Cardiac muscle cell (in vitro differentiated cells and primary cell): ENCODE results near the gene SRP9. TPM values are rescaled to one million over a fixed set of nuclear protein-coding genes. Genes with fewer than 3 reads are reported as not detected.

Source experiments
- DNase-seq, 2 donors: peaks; one replicate each; pipeline versions ENCODE4 v3.0.0 to v3.0.0-alpha.2; 2010 to 2017; ENCODE audit warnings: low read depth in 1 of 2, low spot score in 1 of 2
- H3K27ac ChIP-seq: fragments of 200-600 bp; sonication (generic); 2 replicates; pipeline ENCODE4 v1.5.1; 2016
- H3K27me3 ChIP-seq: fragments of 200-600 bp; sonication (generic); 2 replicates; pipeline ENCODE4 v1.6.0; 2016; ENCODE audit warnings: control low read depth
- H3K36me3 ChIP-seq: fragments of 200-600 bp; sonication (generic); 2 replicates; pipeline ENCODE4 v1.5.1; 2016; ENCODE audit warnings: control low read depth
- H3K4me1 ChIP-seq: fragments of 200-600 bp; sonication (generic); 2 replicates; pipeline ENCODE4 v1.8.1; 2017; ENCODE audit warnings: low read depth, mild to moderate bottlenecking, mixed run types
- H3K4me3 ChIP-seq: fragments of 200-600 bp; sonication (generic); 2 replicates; pipeline ENCODE4 v1.5.1; 2016; ENCODE audit warnings: mild to moderate bottlenecking
- H3K9me3 ChIP-seq: fragments of 200-600 bp; sonication (generic); 2 replicates; pipeline ENCODE4 v1.5.1; 2017; ENCODE audit warnings: low read depth, mild to moderate bottlenecking, control low read depth
- polyA plus RNA-seq: library from polyadenylated mRNA; unstranded; fragments of >200 nt; fragmentation: Nextera tagmentation; extraction: Ambion mirVana; gene quantifications from 2 replicates; pipeline ENCODE4 v1.2.1, GENCODE V29; 2016
- total RNA-seq: library from RNA; depleted of rRNA; stranded (reverse); fragments of >200 nt; gene quantifications from 2 replicates; pipeline ENCODE4 v1.2.3, GENCODE V29; 2016
- TF ChIP-seq, protein P1 (sequence below): IDR thresholded peaks from 2 replicates; pipeline ENCODE4 v1.5.1; 2012; ENCODE audit warnings: low read depth, mild to moderate bottlenecking, low read length

Gene SRP9
- total and polyA plus RNA-seq, 2 experiments from 2014 or later = 167 to 466 TPM

DNA sequence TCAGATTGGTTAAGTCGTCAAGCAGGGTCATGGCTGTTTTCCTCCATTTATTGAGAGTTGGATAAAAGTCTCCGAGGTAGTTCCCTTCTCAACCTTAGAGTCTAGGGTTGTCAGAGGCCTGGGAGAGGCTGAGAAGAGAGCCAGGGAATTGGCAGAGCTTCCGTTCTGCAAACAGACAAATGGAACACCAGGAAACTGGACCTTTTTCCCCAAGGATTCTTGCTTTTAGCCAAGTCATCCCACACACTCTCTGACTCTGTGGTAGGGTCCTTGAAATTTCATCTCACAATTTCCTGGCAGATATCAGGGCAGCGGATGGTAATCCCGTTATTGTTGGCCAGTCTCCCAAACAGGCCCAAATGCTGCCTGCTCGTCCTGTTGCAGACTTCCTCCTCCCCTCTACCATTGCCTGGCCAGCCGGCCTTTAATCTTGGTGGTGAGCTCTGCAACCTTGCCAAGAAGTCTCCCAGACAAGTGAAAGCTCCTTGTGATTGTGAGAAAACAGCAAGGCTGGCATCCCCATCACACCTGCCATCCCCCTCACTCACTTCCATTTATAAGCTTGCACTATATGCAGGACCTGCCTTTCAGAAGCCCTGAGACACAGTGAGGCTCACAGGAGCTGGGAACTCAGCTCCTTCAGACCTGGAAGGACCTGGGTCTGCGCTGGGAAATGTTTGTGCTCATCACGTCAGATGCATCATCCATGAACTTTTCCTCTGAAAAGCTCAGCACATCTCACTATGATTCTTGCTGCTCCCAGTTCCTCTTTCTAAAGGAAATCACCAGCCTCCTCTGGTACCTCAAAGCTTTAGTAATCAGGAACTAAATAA lies 13.7 kb upstream of the SRP9 start:
- DNase-seq = peak in 1 of 2 donors; percentile 93
- H3K27ac ChIP-seq = peak overlapping the region; percentile 7
- H3K4me1 ChIP-seq = peaks cover 33% of the 10 kb centered on the region
- H3K27me3 ChIP-seq = no peaks in the 10 kb centered on the region
- H3K4me3 ChIP-seq = no peak overlapping the region
- no peaks in the 10 kb centered on the region for H3K9me3 ChIP-seq
- no peaks in the 10 kb centered on the region for H3K36me3 ChIP-seq
- TF ChIP-seq, protein P1, sequence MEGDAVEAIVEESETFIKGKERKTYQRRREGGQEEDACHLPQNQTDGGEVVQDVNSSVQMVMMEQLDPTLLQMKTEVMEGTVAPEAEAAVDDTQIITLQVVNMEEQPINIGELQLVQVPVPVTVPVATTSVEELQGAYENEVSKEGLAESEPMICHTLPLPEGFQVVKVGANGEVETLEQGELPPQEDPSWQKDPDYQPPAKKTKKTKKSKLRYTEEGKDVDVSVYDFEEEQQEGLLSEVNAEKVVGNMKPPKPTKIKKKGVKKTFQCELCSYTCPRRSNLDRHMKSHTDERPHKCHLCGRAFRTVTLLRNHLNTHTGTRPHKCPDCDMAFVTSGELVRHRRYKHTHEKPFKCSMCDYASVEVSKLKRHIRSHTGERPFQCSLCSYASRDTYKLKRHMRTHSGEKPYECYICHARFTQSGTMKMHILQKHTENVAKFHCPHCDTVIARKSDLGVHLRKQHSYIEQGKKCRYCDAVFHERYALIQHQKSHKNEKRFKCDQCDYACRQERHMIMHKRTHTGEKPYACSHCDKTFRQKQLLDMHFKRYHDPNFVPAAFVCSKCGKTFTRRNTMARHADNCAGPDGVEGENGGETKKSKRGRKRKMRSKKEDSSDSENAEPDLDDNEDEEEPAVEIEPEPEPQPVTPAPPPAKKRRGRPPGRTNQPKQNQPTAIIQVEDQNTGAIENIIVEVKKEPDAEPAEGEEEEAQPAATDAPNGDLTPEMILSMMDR = no peak

DNA sequence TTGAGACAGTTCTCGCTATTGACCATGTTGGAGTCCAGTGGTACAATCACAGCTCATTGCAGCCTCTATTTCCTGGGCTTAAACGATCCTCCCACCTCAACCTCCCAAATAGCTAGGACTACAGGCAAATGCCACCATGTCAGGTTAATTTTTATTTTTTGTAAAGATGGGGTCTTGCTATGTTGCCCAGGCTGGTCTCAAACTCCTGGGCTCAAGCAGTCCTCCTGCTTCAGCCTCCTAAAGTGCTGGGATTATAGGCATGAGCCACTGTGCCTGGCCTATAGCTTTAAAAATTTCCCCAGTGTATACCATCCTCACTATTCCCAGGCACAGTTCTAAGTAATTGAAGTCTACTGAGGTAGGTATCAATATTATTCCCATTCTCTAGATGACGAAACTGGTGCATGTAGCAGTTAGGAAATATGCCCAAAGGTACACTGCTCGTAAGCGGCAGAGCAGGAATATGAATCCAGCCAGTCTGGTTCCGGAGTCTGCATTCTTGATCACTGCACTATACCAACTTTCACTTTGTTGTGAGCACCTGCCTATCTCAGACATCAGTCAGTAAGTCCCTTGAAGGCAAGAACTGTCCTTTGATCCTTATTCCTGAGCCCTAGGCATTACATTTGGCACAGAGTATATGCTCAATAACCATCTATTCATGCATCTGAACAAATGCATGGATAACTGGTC lies 11.5 kb upstream of the SRP9 start:
- DNase-seq = no peak

DNA sequence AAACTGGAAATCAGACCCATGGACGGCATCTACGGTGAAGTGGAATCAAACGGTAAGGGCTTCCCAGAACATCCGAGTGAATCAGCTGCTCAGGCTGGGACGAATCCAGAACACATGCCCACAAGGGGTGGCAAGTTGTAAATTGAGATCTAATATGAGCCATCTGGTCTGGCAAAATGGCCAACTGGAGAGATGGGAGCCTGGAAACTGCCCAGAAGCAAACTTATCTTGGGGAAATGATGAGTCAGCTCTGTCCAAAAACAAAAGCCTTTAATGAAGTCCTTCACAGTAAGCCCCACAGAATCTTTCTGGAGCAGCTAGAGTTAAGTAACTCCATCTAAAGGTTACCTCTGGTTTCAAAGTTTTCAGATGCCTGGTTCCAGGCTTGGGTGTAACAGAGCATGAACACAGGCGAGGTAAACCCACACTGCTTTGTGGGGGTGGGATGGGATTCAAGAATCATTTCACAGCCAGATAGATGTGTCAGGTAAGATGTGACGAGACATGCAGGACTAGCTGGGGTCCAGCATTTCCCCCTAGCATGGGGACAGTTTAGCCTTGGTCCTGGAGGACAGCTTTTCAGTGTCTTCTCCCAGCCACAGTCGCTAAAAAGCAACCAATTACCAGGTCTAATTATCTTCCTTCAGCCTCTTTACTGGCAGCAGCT lies 10.5 kb upstream of the SRP9 start:
- H3K36me3 ChIP-seq = no peaks in the 10 kb centered on the region
- H3K4me3 ChIP-seq = no peak overlapping the region
- no peaks in the 10 kb centered on the region for H3K9me3 ChIP-seq
- TF ChIP-seq, protein P1 = no peak
- peak overlapping the region; percentile 7 for H3K27ac ChIP-seq
- no peaks in the 10 kb centered on the region for H3K27me3 ChIP-seq
- peaks cover 34% of the 10 kb centered on the region for H3K4me1 ChIP-seq
- peak in 1 of 2 donors; percentile 97 for DNase-seq

More for the DNA sequence above, 11.5 kb upstream of the SRP9 start:
- H3K27me3 ChIP-seq = no peaks in the 10 kb centered on the region
- TF ChIP-seq, protein P1 = no peak
- no peak overlapping the region for H3K4me3 ChIP-seq
- no peaks in the 10 kb centered on the region for H3K36me3 ChIP-seq
- peaks cover 40% of the 10 kb centered on the region for H3K4me1 ChIP-seq
- H3K9me3 ChIP-seq = no peaks in the 10 kb centered on the region
- H3K27ac ChIP-seq = no peak overlapping the region

DNA sequence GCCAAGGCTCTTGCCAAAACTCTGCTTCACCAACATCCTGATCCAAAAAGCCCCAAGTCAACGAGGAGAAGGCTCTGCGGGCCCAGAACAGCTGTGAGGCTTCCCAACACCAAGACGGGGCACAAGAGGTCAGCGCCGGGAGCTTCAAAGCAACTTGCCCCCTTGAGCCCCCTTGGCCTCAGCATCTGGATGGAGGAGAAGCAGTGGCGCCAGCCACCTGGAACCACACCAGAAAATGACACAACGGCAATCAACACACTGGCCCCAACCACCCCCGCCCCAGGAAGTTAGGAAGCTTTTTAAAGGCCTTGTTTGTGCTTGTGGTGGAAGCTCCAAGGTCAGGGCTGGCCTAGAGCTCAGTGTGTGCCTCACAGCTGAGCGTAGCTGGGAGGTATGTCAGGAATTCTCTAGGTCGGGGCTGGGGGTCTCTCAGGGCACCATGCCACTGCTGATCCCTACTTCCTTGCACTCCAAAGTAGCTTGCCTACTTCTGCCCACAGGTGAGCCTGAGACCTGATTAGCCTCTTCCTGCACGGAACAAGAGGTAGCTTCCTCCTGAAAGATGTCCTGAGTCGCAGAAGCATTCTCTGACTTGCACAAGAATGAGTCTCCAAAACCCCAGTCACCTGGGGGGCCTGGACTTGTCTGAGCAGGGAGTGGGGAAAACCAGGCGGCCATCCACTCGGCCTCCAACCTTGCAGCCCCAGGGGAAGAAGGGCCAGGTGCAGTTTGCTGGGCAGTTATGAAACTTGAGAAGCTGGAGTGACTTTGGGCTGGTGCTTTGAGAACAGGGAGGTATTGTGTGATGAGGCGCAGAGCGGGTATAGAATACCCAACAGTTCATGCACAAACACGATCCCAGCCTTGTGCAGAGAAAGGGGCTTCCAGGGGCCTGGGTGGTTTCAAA lies 9.7 kb upstream of the SRP9 start:
- peaks cover 26% of the 10 kb centered on the region for H3K4me1 ChIP-seq
- no peaks in the 10 kb centered on the region for H3K27me3 ChIP-seq
- DNase-seq = peak in 1 of 2 donors; percentile 89
- TF ChIP-seq, protein P1 = no peak
- H3K36me3 ChIP-seq = no peaks in the 10 kb centered on the region
- no peaks in the 10 kb centered on the region for H3K9me3 ChIP-seq
- peak overlapping the region; percentile 7 for H3K27ac ChIP-seq
- H3K4me3 ChIP-seq = no peak overlapping the region
